ENCODE measurements around the gene PRDM4. TPM values are rescaled to one million over a fixed set of nuclear protein-coding genes. Genes with fewer than 3 reads are reported as not detected.
"Not testable (repeated sequence)": the region's sequence is repeated elsewhere in the genome, so short reads cannot be mapped to it uniquely, and the experiment has no call there.

The PRDM4 gene
- total and polyA plus RNA-seq, 10 donors, result 8.2 to 38.4 (median 28.9) TPM

GRCh38 chr12:107718606-107719005, 42.3 kb downstream of the PRDM4 start:
- intact Hi-C loops (cut with DNase I; ENCODE audit: low total_unique reads), result no loop called here
- Histone ChIP-seq H3K27ac (no peak overlapping the region), H3K27me3 (replicated peaks in 1 of 7) (no peaks in the 10 kb centered on the region), H3K4me1 (no peaks in the 10 kb centered on the region), H3K9me3 (no peaks in the 10 kb centered on the region), H3K36me3 (peaks cover 0 to 46% (median 22%) of the 10 kb centered on the region in 6 donors), H3K4me3 (no peak overlapping the region)
- DNase-seq, result no peak
- 97 to 100% (median 100%) methylated on average over 1 of the region's 1 CpG for WGBS, 5 donors
- TF ChIP-seq, protein P1, sequence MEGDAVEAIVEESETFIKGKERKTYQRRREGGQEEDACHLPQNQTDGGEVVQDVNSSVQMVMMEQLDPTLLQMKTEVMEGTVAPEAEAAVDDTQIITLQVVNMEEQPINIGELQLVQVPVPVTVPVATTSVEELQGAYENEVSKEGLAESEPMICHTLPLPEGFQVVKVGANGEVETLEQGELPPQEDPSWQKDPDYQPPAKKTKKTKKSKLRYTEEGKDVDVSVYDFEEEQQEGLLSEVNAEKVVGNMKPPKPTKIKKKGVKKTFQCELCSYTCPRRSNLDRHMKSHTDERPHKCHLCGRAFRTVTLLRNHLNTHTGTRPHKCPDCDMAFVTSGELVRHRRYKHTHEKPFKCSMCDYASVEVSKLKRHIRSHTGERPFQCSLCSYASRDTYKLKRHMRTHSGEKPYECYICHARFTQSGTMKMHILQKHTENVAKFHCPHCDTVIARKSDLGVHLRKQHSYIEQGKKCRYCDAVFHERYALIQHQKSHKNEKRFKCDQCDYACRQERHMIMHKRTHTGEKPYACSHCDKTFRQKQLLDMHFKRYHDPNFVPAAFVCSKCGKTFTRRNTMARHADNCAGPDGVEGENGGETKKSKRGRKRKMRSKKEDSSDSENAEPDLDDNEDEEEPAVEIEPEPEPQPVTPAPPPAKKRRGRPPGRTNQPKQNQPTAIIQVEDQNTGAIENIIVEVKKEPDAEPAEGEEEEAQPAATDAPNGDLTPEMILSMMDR (IDR thresholded peaks at IDR 0.05 in 8 of 11, conservative IDR thresholded peaks at IDR 0.05 in 3 of 11), result no peak
- no peak for TF ChIP-seq POLR2A (IDR thresholded peaks at IDR 0.05)
- no peak for TF ChIP-seq POLR2AphosphoS5 (IDR thresholded peaks at IDR 0.05)

DNA sequence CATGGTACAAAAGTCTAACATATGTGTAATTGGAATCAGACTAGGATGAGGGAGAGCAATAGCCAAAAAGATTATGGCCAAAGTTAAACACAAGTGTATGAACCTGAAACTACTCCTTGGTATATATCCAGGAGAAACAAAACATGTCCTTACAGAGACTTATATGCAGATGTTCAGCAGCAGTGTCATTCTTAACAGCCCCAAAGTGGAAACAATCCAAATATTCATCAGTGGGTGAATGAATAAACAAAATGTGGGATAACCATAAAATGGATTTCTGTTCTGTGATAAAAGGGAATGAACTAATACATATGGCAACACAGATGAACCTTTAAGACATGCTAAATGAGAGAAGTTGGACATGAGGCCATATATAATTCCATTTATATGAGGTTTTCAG, 45.2 kb downstream of the PRDM4 start:
- no peak overlapping the region for H3K27ac ChIP-seq
- no peaks in the 10 kb centered on the region for H3K27me3 ChIP-seq (replicated peaks in 1 of 7)
- no peak for DNase-seq
- intact Hi-C loops (cut with DNase I; ENCODE audit: low total_unique reads), result no loop called here
- no peak overlapping the region for H3K4me3 ChIP-seq
- TF ChIP-seq POLR2A (IDR thresholded peaks at IDR 0.05), result no peak
- TF ChIP-seq POLR2AphosphoS5 (IDR thresholded peaks at IDR 0.05), result no peak
- TF ChIP-seq, protein P1 (IDR thresholded peaks at IDR 0.05 in 8 of 11, conservative IDR thresholded peaks at IDR 0.05 in 3 of 11), result no peak
- no peaks in the 10 kb centered on the region for H3K9me3 ChIP-seq
- H3K36me3 ChIP-seq, result peaks cover 0 to 66% (median 50%) of the 10 kb centered on the region in 6 donors
- H3K4me1 ChIP-seq, result no peaks in the 10 kb centered on the region

DNA sequence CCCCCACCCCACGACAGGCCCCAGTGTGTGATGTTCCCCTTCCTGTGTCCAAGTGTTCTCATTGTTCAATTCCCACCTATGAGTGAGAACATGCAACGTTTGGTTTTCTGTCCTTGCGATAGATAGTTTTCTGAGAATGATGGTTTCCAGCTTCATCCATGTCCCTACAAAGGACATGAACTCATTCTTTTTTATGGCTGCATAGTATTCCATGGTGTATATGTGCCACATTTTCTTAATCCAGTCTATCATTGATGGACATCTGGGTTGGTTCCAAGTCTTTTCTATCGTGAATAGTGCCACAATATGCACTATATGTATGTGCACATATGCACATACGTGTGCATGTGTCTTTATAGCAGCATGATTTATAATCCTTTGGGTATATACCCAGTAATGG, 55.4 kb downstream of the PRDM4 start:
- Histone ChIP-seq H3K36me3 (peaks cover 9 to 93% (median 83%) of the 10 kb centered on the region in 6 donors), H3K9me3 (peaks cover 0 to 15% (median 12%) of the 10 kb centered on the region in 8 donors)
- H3K4me1 ChIP-seq; H3K27ac ChIP-seq; H3K4me3 ChIP-seq; DNase-seq; H3K27me3 ChIP-seq (replicated peaks in 1 of 7); intact Hi-C loops (cut with DNase I; ENCODE audit: low total_unique reads): not testable (repeated sequence)
- 96 to 98% (median 97%) methylated on average over 4 to 5 of the region's 5 CpGs for WGBS, 5 donors

- WGBS, 5 donors, result 89 to 95% (median 91%) methylated on average over 5 of the region's 5 CpGs
- DNase-seq, result no peak
- H3K36me3 ChIP-seq, result peaks cover 20 to 93% (median 83%) of the 10 kb centered on the region in 6 donors
- H3K4me1 ChIP-seq, result no peaks in the 10 kb centered on the region
- H3K27ac ChIP-seq, result no peak overlapping the region
- no peak overlapping the region for H3K4me3 ChIP-seq
- intact Hi-C loops (cut with DNase I; ENCODE audit: low total_unique reads), result no loop called here
- TF ChIP-seq, protein P1 (IDR thresholded peaks at IDR 0.05 in 8 of 11, conservative IDR thresholded peaks at IDR 0.05 in 3 of 11), result no peak
- H3K27me3 ChIP-seq (replicated peaks in 1 of 7), result no peaks in the 10 kb centered on the region
- H3K9me3 ChIP-seq, result peaks cover 0 to 21% (median 14%) of the 10 kb centered on the region in 8 donors
These were observed 56.9 kb downstream of the PRDM4 start for GRCh38 chr12:107704041-107704440.

DNA sequence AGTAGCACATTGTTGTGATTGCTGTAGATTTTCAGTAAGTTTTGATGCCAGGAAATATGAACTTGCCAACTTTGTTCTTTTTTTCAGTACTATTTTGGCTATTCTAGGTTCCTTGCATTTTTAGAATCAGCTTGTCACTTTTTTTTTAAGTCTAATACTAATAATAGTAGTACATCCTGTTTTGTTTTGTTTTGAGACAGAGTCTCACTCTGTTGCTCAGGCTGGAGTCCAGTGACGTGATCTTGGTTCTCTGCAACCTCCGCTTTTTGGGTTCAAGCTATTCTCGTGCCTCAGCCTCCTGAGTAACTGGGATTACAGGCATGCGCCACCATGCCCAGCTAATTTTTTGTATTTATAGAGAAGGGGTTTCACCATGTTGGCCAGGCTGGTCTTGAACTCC, 58.8 kb downstream of the PRDM4 start:
- peak overlapping the region in 1 of 8 donors; percentile 29 for H3K27ac ChIP-seq
- H3K4me1 ChIP-seq, result no peaks in the 10 kb centered on the region
- peaks cover 0 to 21% (median 14%) of the 10 kb centered on the region in 8 donors for H3K9me3 ChIP-seq
- no peaks in the 10 kb centered on the region for H3K27me3 ChIP-seq (replicated peaks in 1 of 7)
- TF ChIP-seq POLR2A (IDR thresholded peaks at IDR 0.05) (no peak), POLR2AphosphoS5 (IDR thresholded peaks at IDR 0.05) (no peak)
- TF ChIP-seq, protein P1 (IDR thresholded peaks at IDR 0.05 in 8 of 11, conservative IDR thresholded peaks at IDR 0.05 in 3 of 11), result no peak
- no peak overlapping the region for H3K4me3 ChIP-seq
- no peak for DNase-seq
- intact Hi-C loops (cut with DNase I; ENCODE audit: low total_unique reads), result no loop called here
- peaks cover 27 to 96% (median 87%) of the 10 kb centered on the region in 6 donors for H3K36me3 ChIP-seq
- 82 to 94% (median 92%) methylated on average over 4 of the region's 4 CpGs for WGBS, 5 donors
